Fibroblast of pulmonary artery (primary cell): ENCODE measurements around the gene KRT82.

Experiments used
- DNase-seq: peaks from one replicate; pipeline ENCODE4 v3.0.0-alpha.2; 2010; ENCODE audit warnings: low read depth
- H3K4me3 ChIP-seq: replicated peaks from 2 replicates; pipeline ENCODE4 v1.5.1; 2011; ENCODE audit warnings: low read depth, mild to moderate bottlenecking, control low read depth, low read length, moderate library complexity
- CTCF ChIP-seq: IDR thresholded peaks from 2 replicates; pipeline ENCODE4 v1.5.1; 2011; ENCODE audit warnings: mild to moderate bottlenecking, control low read depth, low read length, inconsistent platforms; ENCODE audit errors: missing control alignments

KRT82 gene

GRCh38 chr12:52369211-52369610, 36.9 kb downstream of the KRT82 start:
- TF ChIP-seq CTCF: no peak
- no peak for DNase-seq
- no peak overlapping the region for H3K4me3 ChIP-seq

GRCh38 chr12:52368508-52368907, 37.6 kb downstream of the KRT82 start:
- H3K4me3 ChIP-seq: no peak overlapping the region
- no peak for TF ChIP-seq CTCF
- DNase-seq: no peak

GRCh38 chr12:52367876-52368275, 38.3 kb downstream of the KRT82 start:
- DNase-seq: no peak
- no peak overlapping the region for H3K4me3 ChIP-seq

GRCh38 chr12:52366738-52367485, 39.2 kb downstream of the KRT82 start, which contains the start of gene KRT85:
Gene KRT85 (minus strand): TSS chr12:52367481. CDS start chr12:52367405, 76 bp downstream.
- TF ChIP-seq CTCF: no peak
- no peak for DNase-seq
- H3K4me3 ChIP-seq: no peak within 1 kb of the TSS

More at GRCh38 chr12:52367876-52368275, 38.3 kb downstream of the KRT82 start:
- TF ChIP-seq CTCF: no peak

GRCh38 chr12:52364901-52365489, 41.1 kb downstream of the KRT82 start:
- H3K4me3 ChIP-seq: no peak overlapping the region
- TF ChIP-seq CTCF: no peak
- DNase-seq: no peak

GRCh38 chr12:52364061-52364460, 42.1 kb downstream of the KRT82 start:
- H3K4me3 ChIP-seq: no peak overlapping the region
- DNase-seq: no peak
- no peak for TF ChIP-seq CTCF

- no peak for DNase-seq
- TF ChIP-seq CTCF: no peak
- H3K4me3 ChIP-seq: no peak overlapping the region
These were observed 42.9 kb downstream of the KRT82 start for GRCh38 chr12:52363111-52363679.
